ENCODE measurements around the gene RNF187. TPM values are rescaled to one million over a fixed set of nuclear protein-coding genes. Genes with fewer than 3 reads are reported as not detected.

Gene RNF187
- total RNA-seq, 4 donors from 2014 or later = 20.8 to 26.5 (median 23.5) TPM

GRCh38 chr1:228453614-228454013 is 33.6 kb upstream of the RNF187 start:
- TF ChIP-seq, protein P1, sequence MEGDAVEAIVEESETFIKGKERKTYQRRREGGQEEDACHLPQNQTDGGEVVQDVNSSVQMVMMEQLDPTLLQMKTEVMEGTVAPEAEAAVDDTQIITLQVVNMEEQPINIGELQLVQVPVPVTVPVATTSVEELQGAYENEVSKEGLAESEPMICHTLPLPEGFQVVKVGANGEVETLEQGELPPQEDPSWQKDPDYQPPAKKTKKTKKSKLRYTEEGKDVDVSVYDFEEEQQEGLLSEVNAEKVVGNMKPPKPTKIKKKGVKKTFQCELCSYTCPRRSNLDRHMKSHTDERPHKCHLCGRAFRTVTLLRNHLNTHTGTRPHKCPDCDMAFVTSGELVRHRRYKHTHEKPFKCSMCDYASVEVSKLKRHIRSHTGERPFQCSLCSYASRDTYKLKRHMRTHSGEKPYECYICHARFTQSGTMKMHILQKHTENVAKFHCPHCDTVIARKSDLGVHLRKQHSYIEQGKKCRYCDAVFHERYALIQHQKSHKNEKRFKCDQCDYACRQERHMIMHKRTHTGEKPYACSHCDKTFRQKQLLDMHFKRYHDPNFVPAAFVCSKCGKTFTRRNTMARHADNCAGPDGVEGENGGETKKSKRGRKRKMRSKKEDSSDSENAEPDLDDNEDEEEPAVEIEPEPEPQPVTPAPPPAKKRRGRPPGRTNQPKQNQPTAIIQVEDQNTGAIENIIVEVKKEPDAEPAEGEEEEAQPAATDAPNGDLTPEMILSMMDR (IDR thresholded peaks at IDR 0.05) = no peak
- ATAC-seq (ENCODE audit: low FRiP score) (no peak), DNase-seq (ENCODE audit: low spot score) (no peak)

DNA sequence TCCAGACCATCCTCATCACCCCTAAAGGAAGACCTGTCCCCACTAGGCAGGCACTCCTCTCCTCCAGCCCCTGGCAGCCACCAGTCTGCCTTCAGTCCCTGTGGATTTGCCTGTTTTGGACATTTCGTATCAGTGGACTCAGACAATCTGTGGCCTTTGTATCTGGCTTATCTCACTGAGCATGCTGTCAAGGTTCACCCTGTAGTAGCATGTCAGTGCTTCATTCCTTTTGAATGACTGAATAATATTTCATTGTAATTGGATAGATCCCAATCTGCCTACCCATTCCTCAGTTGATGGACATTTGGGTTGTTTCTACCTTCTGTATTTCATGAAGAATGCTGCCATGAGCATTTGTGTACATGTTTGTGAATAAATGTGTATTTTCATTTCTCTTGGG is 32.9 kb upstream of the RNF187 start:
- no peak for ATAC-seq (ENCODE audit: low FRiP score)
- no peak for DNase-seq (ENCODE audit: low spot score)
- TF ChIP-seq, protein P1 (IDR thresholded peaks at IDR 0.05) = no peak

- TF ChIP-seq, protein P1 (IDR thresholded peaks at IDR 0.05) = no peak
- no peak for ATAC-seq (ENCODE audit: low FRiP score)
- DNase-seq (ENCODE audit: low spot score) = no peak
These were observed 31.5 kb upstream of the RNF187 start for GRCh38 chr1:228455715-228456114.

DNA sequence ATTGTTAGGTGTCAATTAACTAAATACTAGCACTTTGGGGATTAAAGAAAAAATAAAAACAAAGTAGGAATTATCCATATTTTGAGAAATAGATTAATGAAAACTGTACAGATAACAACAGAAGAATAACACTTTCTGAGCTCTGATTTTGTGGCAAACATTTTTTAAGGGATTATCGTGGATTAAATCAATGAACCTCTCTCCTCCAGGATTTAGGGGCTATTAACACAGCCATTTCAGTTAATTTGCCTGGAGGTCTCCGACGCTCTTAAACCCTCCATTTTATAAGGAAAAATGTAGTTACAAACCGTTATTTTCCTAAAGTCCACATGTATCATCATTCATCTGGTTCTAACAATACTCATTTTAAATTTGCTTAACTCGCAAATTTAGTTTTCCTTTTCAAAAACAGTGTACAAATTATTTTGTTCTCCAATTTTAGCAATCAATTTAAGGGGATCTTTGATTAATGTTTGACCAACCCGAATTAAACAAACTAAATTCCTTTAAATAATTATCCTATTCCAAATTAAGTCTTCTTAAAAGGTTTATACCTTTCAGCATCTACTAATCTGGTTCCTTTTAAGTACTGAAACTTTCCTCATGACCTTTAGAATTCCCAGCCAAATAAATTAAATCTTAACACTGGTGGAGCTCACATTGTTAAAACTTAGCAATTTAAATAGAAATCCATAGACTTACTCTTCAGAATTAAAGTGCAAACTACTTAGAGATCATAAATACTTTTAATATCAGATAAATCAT is 30.7 kb upstream of the RNF187 start:
- ATAC-seq (ENCODE audit: low FRiP score) (no peak), DNase-seq (ENCODE audit: low spot score) (no peak)
- TF ChIP-seq, protein P1 (IDR thresholded peaks at IDR 0.05) = no peak

DNA sequence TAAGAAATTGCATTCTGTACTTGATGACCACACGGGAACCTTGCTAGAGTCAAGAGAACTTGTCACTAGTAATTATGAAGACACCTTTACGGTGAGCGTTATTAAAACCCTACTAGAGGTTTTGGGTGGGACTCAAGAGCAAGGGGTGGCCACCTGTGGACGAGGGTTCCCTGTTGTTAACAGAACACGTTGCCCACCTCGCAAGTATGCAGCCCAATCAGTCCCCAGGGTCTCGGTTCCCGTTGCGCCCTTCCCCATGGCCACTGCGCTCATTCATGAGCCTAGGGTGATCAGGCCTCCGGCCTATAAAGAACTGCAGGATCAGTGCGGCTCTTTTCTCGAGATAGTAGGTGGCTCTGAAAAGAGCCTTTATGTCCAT is 30.2 kb upstream of the RNF187 start:
- peak; percentile 0 for ATAC-seq (ENCODE audit: low FRiP score)

GRCh38 chr1:228457396-228458176 is 29.6 kb upstream of the RNF187 start:
- ATAC-seq (ENCODE audit: low FRiP score) (peak; percentile 93), DNase-seq (ENCODE audit: low spot score) (peak; percentile 59)
- TF ChIP-seq, protein P1 (IDR thresholded peaks at IDR 0.05) = no peak

More for the DNA sequence above, 30.2 kb upstream of the RNF187 start:
- TF ChIP-seq, protein P1 (IDR thresholded peaks at IDR 0.05) = no peak
- no peak for DNase-seq (ENCODE audit: low spot score)
